Measurements from ENCODE around the gene IL3RA. TPM values are rescaled to one million over a fixed set of nuclear protein-coding genes. Genes with fewer than 3 reads are reported as not detected.
"Not testable (repeated sequence)": the region's sequence is repeated elsewhere in the genome, so short reads cannot be mapped to it uniquely, and the experiment has no call there.

IL3RA gene
- polyA plus RNA-seq, 4 donors = 12.3 to 27.2 (median 13.7) TPM

DNA sequence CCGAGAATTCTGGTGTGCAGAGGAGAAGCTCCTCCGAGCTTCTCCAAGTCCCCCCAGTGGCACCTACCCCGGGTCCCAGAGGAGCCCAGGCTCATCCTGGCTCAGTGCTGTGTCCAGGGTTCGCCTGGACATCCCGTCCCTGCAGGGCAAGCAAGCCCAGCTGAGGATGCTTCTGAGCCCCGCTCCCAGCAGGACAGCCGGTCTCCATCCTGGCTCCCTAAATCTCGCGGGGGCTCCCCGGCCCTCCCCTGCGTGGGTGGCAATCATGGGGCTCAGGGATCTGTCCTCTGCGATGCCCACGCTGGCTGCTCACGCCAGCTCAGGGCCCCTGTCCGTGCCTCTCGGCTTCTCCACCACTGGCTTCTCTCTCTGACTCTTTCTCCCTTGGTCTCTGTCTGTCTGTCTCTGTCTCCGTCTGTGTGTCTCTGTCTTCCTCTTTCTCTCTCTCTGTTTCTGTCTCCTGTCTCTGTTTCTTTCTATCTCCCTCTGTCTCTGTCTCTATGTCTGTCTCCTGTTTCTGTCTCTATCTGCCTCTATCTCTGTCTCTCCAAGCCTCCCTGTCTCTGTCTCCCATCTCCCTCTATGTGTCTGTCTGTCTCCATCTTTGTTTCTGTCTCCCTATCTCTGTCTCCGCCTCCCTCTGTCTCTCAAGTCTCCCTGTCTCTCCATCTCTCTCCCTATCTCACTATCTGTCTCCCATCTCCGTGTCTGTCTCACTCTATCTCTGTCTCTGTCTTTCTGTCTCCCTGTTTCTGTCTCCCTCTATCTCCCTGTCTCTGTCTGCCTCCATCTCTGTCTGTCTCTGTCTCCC, 83.2 kb downstream of the IL3RA start:
- no peak for DNase-seq (ENCODE audit: low read depth in 4 of 4, low spot score in 2 of 4)

DNA sequence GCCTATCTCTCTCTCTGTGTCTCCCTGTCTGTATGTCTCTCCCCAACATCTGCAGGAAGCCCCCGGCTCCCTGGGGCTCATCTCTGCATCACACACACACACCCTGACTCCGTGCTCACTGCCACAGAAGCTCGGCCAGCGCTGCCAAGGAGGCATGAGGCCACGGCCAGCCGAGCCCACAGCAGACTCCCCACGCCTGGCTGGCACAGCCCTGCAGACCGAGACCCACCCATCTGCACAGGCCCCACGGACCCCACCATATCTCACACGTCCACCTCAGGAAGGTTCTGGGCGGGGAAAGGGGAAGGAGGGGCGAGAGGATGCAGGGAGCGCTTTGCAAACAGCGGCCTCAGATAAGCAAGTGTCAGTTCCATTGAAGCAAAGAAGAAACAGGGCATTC, 83.8 kb downstream of the IL3RA start:
- no peak for DNase-seq (ENCODE audit: low read depth in 4 of 4, low spot score in 2 of 4)

DNA sequence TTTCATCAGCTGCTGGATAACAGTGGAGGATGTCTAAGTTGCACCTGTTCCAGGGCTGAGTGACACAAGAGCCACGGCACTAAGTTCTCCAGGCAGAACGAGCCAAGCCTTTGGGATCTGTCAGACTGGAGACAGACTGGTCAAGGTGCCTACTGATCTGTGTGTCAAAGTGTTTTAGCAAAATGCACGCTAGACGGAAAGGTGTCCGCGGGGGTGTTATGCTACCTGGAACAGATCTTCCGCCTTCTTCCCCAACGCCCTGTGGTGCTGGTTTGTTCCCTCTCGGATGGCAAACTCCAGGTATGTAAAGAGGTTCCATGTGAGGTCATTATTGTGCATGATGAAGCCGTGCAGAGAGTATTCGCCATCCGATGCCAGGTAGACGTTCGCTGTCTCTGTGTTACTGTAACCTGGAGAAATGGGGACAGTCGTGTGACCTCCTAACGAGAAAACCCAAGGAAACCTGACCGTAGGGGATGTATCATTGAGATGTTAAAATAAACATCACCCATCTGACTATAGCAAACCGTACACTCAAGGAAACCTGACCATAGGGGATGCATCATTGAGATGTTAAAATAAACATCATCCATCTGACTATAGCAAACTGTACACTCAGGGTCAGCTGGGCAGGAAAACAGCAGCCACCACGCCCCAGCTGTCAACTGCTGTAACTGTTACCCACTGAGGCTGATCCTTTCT, 85.0 kb downstream of the IL3RA start:
- no peak for DNase-seq (ENCODE audit: low read depth in 4 of 4, low spot score in 2 of 4)

GRCh38 chrX:1422135-1422465, 85.5 kb downstream of the IL3RA start:
- DNase-seq (ENCODE audit: low read depth in 4 of 4, low spot score in 2 of 4) = no peak

GRCh38 chrX:1423215-1423614, 86.6 kb downstream of the IL3RA start:
- no peak for DNase-seq (ENCODE audit: low read depth in 4 of 4, low spot score in 2 of 4)

DNA sequence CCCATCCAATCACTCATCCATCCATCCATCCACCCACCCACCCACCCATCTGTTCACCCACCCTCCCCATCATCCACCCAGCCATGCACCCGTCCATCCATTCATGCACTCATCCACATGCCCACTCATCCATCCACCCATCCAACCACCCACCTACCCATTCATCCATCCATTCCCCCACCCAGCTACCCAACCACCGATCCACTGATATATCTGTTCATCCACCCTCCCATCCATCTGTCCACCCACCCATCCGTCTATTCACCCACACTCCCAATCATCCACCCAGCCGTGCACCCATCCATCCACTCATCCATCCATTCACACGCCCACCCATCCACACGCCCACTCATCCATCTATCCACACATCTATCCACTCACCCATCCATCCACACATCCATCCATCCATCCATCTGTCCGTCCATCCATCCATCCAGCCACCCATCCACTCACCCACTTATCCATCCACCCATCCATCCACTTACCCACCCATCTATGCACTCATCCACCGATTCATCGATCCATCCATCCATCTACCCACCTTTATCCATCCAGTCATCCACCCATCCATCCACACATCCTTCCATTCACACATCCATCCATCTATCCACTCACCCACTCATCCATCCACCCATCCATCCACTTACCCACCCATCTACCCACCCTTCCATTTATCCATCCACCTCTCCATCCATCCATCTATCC, 87.7 kb downstream of the IL3RA start:
- no peak for DNase-seq (ENCODE audit: low read depth in 4 of 4, low spot score in 2 of 4)

GRCh38 chrX:1425381-1425780, 88.8 kb downstream of the IL3RA start:
- DNase-seq (ENCODE audit: low read depth in 4 of 4, low spot score in 2 of 4) = no peak

- DNase-seq (ENCODE audit: low read depth in 4 of 4, low spot score in 2 of 4) = not testable (repeated sequence)
These were observed 89.7 kb downstream of the IL3RA start for GRCh38 chrX:1426321-1426720.

GRCh38 chrX:1427756-1428155, 91.2 kb downstream of the IL3RA start:
- no peak for DNase-seq (ENCODE audit: low read depth in 4 of 4, low spot score in 2 of 4)

DNA sequence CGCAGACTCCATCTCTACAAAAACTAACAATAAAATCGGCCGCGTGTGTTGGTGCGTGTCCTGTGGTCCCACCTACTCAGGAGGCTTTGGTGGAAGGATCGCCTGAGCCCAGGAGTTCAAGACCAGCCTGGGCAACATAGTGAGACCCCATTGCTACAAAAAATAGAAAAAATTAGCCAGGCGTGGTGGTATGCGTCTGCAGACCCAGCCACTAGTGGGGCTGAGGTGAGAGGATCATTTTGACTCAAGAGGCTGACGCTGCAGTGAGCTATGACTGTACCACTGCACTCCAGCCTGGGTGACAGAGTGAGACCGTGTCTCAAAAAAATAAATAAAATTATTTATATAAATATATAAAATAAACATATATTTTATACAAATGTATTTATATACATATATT, 93.9 kb downstream of the IL3RA start:
- DNase-seq (ENCODE audit: low read depth in 4 of 4, low spot score in 2 of 4) = no peak

Other genes with a start within 250 kb of the IL3RA start
- gene CRLF2, start 124.1 kb upstream of the IL3RA start, polyA plus RNA-seq (ENCODE audit: insufficient read length in 4 of 4) = under 1 TPM in 2 of 4 donors, not detected in 2; 0.11 to 0.18 TPM
- 1 to 10 TPM; 2.7 to 3.6 (median 3.3) TPM for gene CSF2RA, start 68.0 kb upstream of the IL3RA start, polyA plus RNA-seq (ENCODE audit: insufficient read length in 4 of 4)
- gene SLC25A6, start 55.3 kb downstream of the IL3RA start, polyA plus RNA-seq (ENCODE audit: insufficient read length in 4 of 4) = 100 to 1,000 TPM; 483 to 796 (median 651) TPM
- gene ASMTL, start 116.1 kb downstream of the IL3RA start, polyA plus RNA-seq (ENCODE audit: insufficient read length in 4 of 4) = 10 to 100 TPM; 35.7 to 61.9 (median 46.5) TPM
- 1 to 10 TPM in 3 of 4 donors, under 1 TPM in 1; 0.99 to 1.6 (median 1.4) TPM for gene P2RY8, start 200.4 kb downstream of the IL3RA start, polyA plus RNA-seq (ENCODE audit: insufficient read length in 4 of 4)

Measured in left renal cortex interstitium (tissue), 4 donors.